HG03159 (cell line): Measurements from ENCODE around the gene POTEJ.
"Not testable (repeated sequence)": the region's sequence is repeated elsewhere in the genome, so short reads cannot be mapped to it uniquely, and the experiment has no call there.

Source experiments
- ATAC-seq: cut with Tn5 transposase; IDR thresholded peaks from one replicate; pipeline ENCODE4 v1.9.1; 2021; ENCODE audit warnings: mild to moderate bottlenecking, moderate library complexity; ENCODE audit not compliant: unreplicated experiment

Gene POTEJ

DNA sequence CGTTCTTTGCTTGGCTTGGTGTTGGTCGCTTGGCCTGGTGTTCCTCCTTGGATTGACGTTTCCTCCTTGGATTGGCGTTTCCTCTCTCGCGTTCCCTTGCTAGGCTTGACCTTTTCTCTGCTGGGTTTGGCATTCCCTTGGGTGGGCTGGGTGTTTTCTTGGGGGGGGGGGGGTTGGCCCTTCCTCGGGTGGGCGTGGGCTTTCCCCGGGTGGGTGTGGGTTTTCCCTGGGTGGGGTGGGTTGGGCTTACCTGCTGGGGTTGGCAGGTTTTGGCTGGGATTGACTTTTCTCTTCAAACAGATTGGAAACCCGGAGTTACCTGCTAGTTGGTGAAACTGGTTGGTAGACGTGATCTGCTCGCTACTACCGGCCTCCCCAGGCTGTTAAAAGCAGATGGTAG is at the start of gene POTEJ:
POTEJ (plus strand) TSS at position 301 of the 400 bp plus-strand sequence; CDS start at position 394, 93 bp downstream.
- not testable (repeated sequence) for ATAC-seq

- not testable (repeated sequence) for ATAC-seq
These were observed 45.1 kb upstream of the POTEJ start for GRCh38 chr2:130566165-130566564.

DNA sequence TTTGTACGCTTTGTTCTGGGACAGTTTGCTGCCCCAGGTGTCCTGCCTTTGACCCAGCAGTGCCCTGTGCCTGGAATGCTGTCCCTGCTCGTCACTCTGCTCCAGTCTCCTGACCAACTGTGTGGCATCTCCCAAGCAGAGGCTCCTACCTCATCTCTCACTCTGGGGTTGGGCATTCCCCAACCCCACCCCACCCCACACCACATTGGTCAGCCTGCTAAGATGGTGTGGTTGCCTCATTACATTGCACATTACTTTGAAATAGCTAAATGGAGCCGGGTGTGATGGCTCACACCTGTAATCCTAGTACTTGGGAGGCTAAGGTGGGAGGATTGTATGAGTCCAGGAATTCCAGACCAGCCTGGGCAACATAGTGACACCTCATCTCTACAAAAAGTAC is 39.3 kb upstream of the POTEJ start:
- ATAC-seq, result not testable (repeated sequence)

DNA sequence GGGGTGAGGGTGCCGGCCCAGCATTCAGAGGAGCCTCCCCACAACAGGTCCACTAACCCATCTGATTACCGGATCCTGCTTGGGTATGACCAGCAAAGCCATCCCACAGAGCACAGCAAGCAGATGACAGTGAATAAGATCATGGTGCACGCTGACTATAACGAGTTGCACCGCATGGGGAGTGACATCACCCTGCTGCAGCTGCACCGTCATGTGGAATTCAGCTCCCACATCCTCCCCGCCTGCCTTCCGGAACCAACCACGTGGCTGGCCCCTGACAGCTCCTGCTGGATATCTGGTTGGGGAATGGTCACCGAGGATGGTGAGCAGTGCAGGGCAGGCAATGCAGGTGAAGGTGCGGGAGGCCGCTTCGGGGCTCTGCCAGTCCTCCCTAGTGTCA is 37.0 kb upstream of the POTEJ start:
- not testable (repeated sequence) for ATAC-seq

GRCh38 chr2:130576209-130576784 is 34.9 kb upstream of the POTEJ start:
- not testable (repeated sequence) for ATAC-seq

- ATAC-seq, result not testable (repeated sequence)
These were observed 33.7 kb upstream of the POTEJ start for GRCh38 chr2:130577559-130577958.

- not testable (repeated sequence) for ATAC-seq
These were observed 32.1 kb upstream of the POTEJ start for GRCh38 chr2:130579121-130579520.

DNA sequence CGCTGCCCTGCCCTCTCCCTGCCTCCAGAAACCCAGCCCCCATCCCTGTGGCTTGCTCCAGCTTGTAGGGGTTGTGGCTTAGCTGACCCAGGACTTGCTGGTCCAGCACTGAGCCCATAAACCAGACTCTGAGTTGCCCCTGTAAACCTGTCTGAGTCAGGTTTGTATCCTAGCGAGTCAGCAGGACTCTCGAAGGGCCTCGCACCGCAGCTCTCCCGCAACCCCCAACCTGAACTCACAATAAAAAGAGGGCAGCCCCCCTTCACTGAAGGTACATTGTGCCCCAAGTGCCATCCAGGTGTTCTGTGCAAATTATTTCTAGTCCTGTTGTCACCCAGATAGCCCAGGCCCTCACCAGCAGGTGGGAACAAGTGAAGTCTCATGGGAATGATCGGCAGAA is 29.7 kb upstream of the POTEJ start:
- ATAC-seq, result not testable (repeated sequence)

DNA sequence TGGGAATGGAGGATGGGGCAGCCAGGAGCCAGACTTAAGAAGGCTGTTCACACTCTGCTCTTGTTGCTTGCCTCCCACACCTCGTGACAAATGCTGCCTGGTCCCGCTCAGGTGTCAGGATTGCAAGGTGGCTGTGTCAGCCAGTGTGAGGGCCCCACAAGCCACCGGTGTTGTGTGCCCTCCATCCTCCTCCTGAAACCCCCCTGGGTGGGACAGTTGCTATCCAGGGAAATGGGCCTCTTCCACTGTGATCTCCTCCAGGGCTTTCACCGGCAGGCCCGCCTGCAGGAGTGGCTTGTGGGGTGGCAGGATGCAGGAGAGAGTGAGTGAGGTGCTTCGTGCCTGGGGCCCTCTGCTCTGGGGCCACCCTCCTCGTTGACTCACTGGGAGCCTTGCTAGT is 28.3 kb upstream of the POTEJ start:
- ATAC-seq, result not testable (repeated sequence)

DNA sequence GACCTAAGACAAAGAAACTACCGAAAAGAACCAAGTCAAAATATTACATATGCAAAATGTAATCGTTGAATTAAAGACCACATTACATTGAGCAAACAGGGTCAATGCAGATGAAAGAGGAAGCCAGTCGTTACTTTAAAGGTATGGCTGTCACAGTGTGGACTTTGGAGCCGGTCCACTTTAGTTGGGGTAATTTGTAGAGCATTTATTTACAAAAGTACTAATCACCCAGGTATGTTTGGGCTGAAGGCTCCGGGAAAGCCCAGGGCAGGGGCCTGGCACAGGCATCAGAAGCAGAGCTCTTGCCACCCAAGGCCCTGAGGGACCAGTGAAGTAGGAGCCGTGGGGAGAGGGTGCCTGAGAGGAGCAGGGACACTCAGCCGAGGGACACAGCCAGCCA is 27.7 kb upstream of the POTEJ start:
- ATAC-seq, result not testable (repeated sequence)

DNA sequence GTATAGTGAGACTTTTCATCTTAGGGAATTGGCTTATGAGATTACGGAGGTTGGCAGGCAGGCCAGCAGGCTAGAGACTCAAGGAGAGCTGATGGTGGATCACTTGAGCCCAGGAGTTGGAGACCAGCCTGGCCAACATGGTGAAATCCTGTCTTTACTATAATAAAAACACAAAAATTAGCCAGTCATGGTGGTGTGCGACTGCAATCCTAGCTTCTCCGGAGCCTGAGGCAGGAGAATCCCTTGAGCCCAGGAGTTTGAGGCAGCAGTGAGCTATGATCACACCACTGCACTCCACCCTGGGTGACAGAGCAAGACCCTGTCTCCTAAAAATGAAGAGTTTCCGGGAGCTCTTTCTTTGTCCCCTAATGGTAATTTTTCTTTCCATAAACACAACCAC is 26.5 kb upstream of the POTEJ start:
- ATAC-seq, result not testable (repeated sequence)

GRCh38 chr2:130588688-130589458 is 22.4 kb upstream of the POTEJ start:
- not testable (repeated sequence) for ATAC-seq

DNA sequence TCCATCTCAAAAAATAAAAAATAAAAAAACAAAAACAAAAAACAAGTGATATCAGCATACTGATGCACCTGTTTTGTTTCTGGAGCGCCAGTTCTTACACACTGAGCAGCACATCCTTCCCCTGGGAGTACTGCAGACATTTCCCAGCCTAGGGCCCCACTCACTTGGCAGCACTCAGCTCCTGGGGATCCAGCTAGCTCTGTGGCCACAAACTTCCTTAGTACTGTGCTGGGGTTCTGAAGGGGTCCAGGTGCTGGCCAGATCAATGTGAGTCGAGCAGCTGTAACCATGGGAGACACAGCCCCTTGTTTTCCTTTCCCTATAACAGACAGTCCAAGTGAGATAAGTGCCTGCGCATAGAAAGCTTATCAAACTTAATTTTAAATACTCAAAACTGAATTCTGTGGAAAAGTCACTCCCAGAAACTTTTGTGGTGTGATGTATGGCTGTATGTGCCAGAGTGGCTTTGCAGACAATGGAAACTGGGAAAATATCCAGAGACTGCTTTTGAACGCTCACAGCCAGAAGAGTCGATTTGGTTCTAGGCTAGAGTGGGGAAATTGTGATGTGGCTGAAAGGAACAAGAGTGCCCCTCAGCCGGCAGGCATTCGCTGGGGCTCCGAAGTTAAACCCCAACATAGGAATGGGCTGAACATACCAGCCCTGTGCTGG is 20.9 kb upstream of the POTEJ start:
- not testable (repeated sequence) for ATAC-seq

DNA sequence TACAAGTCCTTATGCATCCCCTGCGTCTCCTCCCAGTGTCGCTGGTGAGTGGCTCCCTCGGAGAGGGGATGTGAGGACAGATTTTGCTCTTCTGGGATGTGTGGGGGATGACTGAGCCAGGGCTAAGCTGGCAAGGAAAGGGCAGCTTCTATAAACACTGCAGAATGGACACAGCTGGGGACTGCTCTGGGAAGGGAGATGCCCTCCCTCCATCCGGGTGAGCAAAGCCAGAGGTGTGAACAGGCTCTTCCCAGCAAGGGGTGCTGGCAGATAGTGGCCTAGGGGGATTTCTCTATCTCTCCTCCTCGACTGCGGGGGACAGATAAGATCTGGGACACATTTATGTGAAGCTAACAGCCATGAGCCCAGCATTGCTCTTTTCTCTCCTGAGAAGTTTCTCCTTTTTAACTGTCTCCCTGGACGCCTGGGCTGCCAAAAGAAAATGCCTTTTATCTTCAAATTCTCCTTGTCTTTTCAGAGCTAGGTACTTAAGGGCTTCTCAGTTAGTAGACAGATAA is 20.3 kb upstream of the POTEJ start:
- not testable (repeated sequence) for ATAC-seq

- ATAC-seq, result not testable (repeated sequence)
These were observed 18.3 kb upstream of the POTEJ start for GRCh38 chr2:130592791-130593414.

DNA sequence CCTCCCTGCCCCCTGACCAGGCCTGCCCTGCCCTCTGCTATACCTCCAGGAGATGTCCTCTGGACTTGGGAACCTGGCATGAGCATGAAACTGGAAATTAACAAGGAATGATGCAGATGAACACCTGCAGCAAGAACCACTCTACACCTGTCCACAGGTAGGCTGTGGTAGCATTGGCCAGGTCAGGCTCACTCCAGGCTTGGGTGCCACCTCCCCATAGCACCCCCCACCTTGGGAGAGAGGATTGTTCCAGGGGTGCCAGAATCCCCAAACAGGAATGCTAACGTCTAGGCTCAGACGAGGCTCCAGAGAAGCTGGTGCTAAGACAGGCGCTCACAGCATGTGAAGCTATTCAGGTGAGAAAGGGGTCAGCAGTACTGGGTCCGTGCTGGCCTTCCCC is 17.2 kb upstream of the POTEJ start:
- ATAC-seq, result not testable (repeated sequence)

DNA sequence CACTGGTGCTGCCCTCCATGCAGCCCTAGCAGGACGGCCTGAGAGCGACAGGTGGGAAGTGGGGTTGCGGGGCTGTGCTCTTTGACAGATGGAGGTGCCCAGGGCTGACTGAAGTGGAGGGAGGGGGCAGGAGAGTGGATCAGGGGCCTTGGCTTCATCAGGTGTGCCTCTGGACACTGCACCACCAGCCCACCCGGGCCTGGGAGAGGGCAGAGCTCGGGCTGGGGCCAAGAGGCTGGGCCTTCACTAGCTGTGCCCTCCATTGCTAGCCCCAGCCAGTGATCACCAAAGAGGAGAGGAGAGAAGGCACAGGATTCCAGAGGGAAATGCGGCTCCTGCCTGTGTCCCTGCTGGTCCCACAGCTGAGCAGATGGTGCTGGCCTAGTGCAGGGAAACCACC is 14.5 kb upstream of the POTEJ start:
- ATAC-seq, result not testable (repeated sequence)

DNA sequence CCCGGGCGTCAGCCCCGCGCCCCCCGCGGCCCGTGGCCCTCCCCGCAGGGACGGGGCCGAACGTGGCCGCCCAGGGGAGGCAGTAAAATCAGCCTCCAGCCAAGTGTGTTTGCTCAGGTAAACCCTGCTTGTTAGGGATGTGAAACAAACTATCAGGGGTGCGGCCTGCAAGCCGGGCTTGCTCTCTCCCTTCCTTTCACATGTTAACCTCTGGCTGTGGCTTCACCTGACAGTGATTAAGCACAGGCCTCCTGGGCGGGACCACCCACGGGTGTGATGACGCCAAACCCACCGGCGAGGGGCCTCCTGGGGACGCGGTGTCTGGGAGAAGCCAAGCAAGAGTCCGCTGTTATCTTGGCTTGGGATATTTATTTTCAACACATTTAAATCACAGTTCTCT is 13.2 kb upstream of the POTEJ start:
- ATAC-seq, result not testable (repeated sequence)

GRCh38 chr2:130598463-130598862 is 12.8 kb upstream of the POTEJ start:
- ATAC-seq, result not testable (repeated sequence)

DNA sequence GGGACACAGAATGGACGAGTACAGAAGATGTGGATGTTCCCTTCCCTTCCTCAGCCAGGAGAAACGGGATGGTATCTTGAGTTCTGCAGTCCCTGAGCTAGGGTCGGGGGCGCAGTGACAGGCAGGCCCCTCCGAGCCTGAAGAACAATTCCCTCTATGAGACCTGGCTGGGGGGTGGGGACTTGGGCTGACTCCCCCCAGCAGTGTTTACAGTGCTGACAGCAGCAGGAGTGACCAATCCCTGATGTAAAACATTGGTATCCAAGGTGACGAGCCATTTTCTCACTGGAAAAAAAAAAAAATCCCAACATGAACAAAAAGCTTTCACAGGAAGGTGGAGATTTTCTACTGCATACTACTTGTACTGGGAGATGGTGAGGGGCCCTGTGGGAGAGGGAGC is 11.8 kb upstream of the POTEJ start, which contains the start of gene CFC1:
CFC1 (minus strand) TSS at position 183 of the 400 bp plus-strand sequence. CDS start 288 bp downstream, outside the sequence.
- not testable (repeated sequence) for ATAC-seq

DNA sequence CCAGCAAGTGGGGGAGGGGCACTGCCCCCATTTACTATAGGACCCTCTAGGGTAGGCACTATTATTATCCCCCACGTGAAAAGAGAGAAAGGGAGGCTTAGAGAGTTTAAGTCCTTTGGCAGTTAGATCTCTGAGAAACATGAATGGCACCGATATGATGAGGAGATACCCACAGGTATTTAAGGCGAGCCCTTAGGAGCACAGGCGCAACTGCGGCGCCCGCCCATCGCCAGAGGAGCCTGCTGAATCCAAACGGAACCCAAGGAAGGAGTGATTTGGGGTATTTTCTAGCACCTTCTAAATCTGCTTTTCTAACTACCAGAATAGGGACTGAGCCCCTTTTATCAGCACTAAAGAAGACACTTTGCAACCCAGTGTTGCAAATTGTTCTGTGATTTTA is 11.3 kb upstream of the POTEJ start:
- ATAC-seq, result not testable (repeated sequence)
